Fibroblast of skin of left biceps (primary cell): ENCODE data around the gene PSG7.
"Not testable (repeated sequence)": the region's sequence is repeated elsewhere in the genome, so short reads cannot be mapped to it uniquely, and the experiment has no call there.

Experiments used
- DNase-seq, 2 experiments: peaks; one replicate each; pipeline ENCODE4 v3.0.0-alpha.2; 2013; ENCODE audit warnings: low read depth in 2 of 2

The PSG7 gene

GRCh38 chr19:42937107-42937506, at the start of gene PSG7:
Gene PSG7, minus strand, starts transcription at chr19:42937207. Its CDS starts 131 bp downstream, at chr19:42937076.
- not testable (repeated sequence) for DNase-seq

- DNase-seq, result no peak
Measured at GRCh38 chr19:42985588-42985987, 48.6 kb upstream of the PSG7 start.

DNA sequence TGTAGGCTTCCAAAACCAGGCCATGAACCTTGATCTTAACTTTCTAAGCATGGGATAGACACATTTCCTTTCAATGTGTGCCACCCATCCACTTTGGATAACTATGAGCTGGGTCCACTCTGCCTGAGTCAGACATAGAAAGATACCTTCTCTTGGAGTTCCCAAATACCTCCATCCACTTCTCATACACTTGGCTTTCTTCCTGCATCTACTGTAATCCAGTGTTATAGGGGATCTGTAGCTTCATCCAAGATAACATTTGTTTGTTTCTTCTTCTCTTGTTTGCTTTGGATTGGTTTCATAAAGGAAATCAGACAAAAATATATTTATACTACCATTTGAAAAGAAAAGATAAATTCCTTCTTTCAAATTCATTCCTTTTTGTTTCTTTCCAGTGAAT, 45.1 kb upstream of the PSG7 start:
- DNase-seq, result not testable (repeated sequence)

DNA sequence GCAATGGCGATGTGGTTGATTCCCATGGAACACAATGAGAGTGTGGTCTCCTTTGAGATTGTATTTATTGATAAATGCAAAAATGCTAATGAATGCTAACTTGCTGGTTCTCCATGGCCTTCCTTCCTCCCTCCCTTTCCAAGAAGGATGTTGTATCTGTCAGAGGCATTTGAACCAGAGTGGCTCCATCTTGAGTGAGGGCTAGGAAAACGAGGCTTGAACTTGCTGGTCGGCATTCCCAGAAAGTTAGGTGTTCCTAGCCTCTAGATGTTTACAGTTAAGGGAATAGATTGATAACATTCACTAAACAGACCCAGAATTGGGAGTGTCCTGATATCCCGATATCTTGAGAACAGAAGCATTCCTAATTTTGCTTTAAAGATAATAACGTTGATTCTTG, 34.4 kb upstream of the PSG7 start:
- not testable (repeated sequence) for DNase-seq

- peak; percentile 3 to 19 for DNase-seq
Measured at GRCh38 chr19:42965176-42965575, 28.2 kb upstream of the PSG7 start.

DNA sequence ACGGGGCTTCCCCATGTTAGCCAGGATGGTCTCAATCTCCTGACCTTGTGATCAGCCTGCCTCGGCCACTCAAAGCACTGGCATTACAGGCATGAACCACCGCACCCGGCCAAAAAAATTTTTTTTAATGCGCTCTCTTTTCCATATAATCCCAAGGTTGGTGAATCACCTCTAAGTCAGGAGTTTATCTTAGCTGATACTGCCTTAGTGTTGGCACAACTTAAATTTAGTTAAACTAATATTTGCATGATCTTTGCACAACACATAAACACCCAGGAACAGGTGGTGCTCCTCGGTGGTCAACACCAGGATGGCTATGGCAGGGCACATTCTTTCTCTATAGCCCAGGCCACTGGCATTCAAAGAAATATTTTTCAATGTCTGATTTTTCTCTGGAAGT, 24.1 kb upstream of the PSG7 start:
- DNase-seq, result no peak

GRCh38 chr19:42952126-42952525, 15.1 kb upstream of the PSG7 start:
- DNase-seq, result not testable (repeated sequence)

DNA sequence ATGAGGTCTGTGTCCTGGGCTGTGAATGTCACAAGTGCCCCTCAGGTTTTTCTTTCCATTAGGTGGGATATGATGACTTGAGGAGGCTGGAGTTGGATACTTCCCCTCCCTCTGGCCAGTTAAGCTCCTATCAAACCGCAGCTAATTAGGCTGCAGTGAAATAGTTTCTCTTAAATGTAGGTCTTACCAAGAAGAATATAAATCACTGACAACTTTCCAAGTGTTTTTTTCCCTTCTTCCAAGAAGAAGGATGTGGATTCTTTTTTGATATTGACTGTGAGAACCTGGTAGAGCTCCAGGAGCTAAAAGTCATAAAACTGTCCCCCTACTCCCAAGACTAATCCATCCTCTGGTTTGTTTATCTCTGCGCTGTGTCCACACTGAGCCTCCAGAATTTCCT, 14.5 kb upstream of the PSG7 start:
- not testable (repeated sequence) for DNase-seq

GRCh38 chr19:42942187-42942789, 5.3 kb upstream of the PSG7 start:
- no peak for DNase-seq

DNA sequence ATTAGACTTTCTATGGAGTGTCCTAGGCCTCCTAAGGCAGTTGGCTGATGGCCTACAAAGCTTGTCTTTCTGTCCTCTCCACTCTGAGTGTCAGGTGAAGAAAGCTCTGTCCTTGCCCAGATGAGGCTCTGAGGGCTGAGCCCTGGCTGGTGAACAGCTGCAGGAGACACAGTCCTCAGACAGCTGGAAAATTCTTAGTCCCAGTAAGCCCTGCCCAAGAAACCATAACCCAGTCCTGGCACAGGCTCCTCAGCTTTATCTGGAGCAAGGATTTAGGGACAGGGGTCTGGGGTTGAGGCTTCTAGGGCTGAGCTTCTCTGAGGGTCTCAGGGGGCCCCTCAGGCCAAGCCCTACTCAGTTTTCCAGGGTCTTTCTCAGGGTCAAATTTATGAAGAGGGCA, 2.3 kb downstream of the PSG7 start:
- DNase-seq, result not testable (repeated sequence)

DNA sequence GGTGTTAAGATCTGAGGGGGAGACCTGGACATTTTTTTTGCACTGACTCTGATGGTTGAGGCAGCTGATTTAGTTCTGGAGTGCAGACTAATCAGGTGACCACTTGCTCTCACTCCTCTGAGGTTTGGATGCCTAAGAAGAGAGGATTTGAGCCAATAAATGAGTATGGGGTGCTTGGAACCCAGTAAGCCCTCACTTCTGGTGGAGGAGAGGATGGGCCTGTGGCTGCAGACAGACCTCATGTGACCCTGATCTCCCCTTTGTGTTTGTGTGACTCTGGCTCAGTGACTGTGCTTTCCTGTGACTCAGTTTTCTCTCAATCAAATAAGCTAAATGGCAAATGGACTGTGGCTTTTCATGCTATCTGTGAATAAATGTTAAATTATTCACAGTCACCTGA, 2.8 kb downstream of the PSG7 start:
- DNase-seq, result not testable (repeated sequence)

DNA sequence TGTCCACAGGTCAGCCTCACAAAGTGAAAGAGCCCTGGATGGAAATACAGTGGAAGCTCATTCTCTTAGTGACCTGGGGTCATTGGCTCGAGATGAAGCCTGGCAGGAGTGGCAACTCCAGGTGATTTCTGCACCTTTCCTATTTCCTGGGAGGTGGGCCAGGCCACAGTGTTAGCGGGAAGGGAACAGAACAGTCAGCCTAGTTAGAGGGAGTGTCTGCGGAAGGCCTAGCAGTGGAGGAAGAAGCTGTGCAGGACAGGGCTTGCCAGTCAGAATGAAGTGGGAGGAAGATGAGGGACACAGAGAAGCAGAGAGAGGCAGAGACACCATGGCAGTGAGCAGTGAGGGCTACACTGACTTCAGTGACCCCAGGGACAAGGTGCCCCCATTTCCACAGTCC, 3.6 kb downstream of the PSG7 start:
- not testable (repeated sequence) for DNase-seq

GRCh38 chr19:42932485-42933101, 4.4 kb downstream of the PSG7 start:
- DNase-seq, result peak; percentile 63 to 64

GRCh38 chr19:42930214-42930613, 6.8 kb downstream of the PSG7 start:
- DNase-seq, result not testable (repeated sequence)

DNA sequence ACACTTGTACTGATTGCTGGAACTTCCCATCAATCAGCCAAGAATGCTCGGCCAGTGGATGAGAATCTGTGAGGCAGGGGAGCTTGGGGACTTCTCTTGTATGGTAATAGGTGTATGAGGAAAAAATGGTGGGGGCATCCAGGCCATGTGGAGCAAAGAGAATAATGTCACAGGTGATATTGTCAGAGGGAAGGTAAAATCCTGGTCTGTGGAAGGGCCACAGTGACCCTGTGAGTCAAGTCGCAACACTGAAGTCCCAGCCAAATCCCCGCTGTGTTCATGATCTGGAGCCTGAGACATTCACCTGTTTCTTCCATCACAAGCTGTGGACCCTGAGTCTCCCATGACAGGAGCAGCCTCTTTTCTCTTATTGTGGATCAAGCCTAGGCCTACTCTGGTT, 8.1 kb downstream of the PSG7 start:
- DNase-seq, result no peak

GRCh38 chr19:42926781-42927180, 10.2 kb downstream of the PSG7 start:
- DNase-seq, result no peak

GRCh38 chr19:42923106-42923505, 13.9 kb downstream of the PSG7 start:
- not testable (repeated sequence) for DNase-seq

DNA sequence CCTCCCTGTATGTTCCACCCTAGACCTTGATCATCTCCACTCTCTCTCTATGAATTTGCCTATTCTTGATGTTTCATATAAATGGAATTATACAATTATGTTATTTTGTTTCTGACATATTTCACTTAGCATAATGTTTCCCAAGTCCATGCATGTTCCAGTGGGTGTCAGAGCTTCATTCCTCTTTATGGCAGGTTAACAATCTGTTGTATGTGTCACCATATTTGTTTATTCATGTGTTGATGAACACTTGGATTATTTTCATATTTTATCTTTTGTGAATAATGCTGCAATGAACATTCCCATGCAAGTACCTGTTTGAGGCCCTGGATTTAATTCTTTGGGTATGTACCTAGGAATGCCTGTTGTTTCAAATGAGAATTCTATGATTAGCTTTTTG, 16.0 kb downstream of the PSG7 start:
- not testable (repeated sequence) for DNase-seq

DNA sequence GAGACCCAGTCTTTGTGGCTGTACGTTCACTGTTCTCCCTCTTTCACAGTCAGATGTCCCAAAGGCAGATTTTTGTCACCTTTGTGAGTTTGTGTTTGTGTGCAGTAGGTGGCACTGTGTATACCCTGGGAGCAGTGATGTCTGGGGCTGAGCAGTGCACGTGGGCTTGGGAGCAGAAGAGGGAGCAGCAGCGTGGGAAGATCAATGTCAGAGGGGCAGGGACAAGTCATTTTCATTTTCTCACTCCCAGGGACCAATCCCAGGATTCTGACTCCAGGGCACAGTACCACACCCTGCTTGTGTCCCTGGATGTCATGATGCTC, 17.3 kb downstream of the PSG7 start:
- no peak for DNase-seq

- not testable (repeated sequence) for DNase-seq
Measured at GRCh38 chr19:42919070-42919756, 17.8 kb downstream of the PSG7 start.

GRCh38 chr19:42918377-42919069, 18.5 kb downstream of the PSG7 start:
- DNase-seq, result not testable (repeated sequence)

GRCh38 chr19:42917634-42918033, 19.4 kb downstream of the PSG7 start, which contains the start of gene PSG6:
Gene PSG6, minus strand, starts transcription at chr19:42917894. Its CDS starts 102 bp downstream, at chr19:42917792.
- not testable (repeated sequence) for DNase-seq
